Activated naive CD8-positive, alpha-beta T cell (primary cell): ENCODE measurements around the gene TMEM63B.
"Not testable (repeated sequence)": the region's sequence is repeated elsewhere in the genome, so short reads cannot be mapped to it uniquely, and the experiment has no call there.

Experiments used
- H3K27ac Mint-ChIP-seq: one replicate; pipeline ENCODE4 v1.8.0; 2021; ENCODE audit warnings: mixed read lengths
- H3K27me3 Mint-ChIP-seq: one replicate; pipeline ENCODE4 v1.8.0; 2021; ENCODE audit warnings: mixed read lengths
- H3K36me3 Mint-ChIP-seq: one replicate; pipeline ENCODE4 v1.8.0; 2021; ENCODE audit warnings: mixed read lengths
- H3K4me1 Mint-ChIP-seq: one replicate; pipeline ENCODE4 v1.8.0; 2021; ENCODE audit warnings: low read depth, mixed read lengths
- H3K4me3 Mint-ChIP-seq: one replicate; pipeline ENCODE4 v1.8.0; 2021; ENCODE audit warnings: mild to moderate bottlenecking, mixed read lengths
- H3K9me3 Mint-ChIP-seq: one replicate; pipeline ENCODE4 v1.8.0; 2021; ENCODE audit warnings: low read depth, mixed read lengths

The TMEM63B gene

GRCh38 chr6:44193307-44193910 lies 66.1 kb downstream of the TMEM63B start:
- Mint-ChIP-seq H3K4me1 (no peaks in the 10 kb centered on the region), H3K9me3 (no peaks in the 10 kb centered on the region), H3K36me3 (no peaks in the 10 kb centered on the region), H3K27me3 (peaks cover 3% of the 10 kb centered on the region), H3K27ac (no peak overlapping the region), H3K4me3 (no peak overlapping the region)

GRCh38 chr6:44194326-44194725 lies 67.0 kb downstream of the TMEM63B start:
- Mint-ChIP-seq H3K4me3 (no peak overlapping the region), H3K9me3 (no peaks in the 10 kb centered on the region), H3K27me3 (peaks cover 3% of the 10 kb centered on the region), H3K4me1 (no peaks in the 10 kb centered on the region), H3K27ac (no peak overlapping the region), H3K36me3 (no peaks in the 10 kb centered on the region)

- H3K4me3 Mint-ChIP-seq, H3K9me3 Mint-ChIP-seq, H3K27me3 Mint-ChIP-seq, H3K36me3 Mint-ChIP-seq, H3K27ac Mint-ChIP-seq, H3K4me1 Mint-ChIP-seq: not testable (repeated sequence)
Observed at GRCh38 chr6:44196351-44196750, 69.0 kb downstream of the TMEM63B start.

- Mint-ChIP-seq H3K27me3 (peaks cover 1% of the 10 kb centered on the region), H3K27ac (no peak overlapping the region), H3K9me3 (no peaks in the 10 kb centered on the region), H3K4me1 (no peaks in the 10 kb centered on the region), H3K36me3 (no peaks in the 10 kb centered on the region), H3K4me3 (no peak overlapping the region)
Observed at GRCh38 chr6:44198684-44199083, 71.3 kb downstream of the TMEM63B start.

- no peaks in the 10 kb centered on the region for H3K4me1 Mint-ChIP-seq
- H3K36me3 Mint-ChIP-seq, result no peaks in the 10 kb centered on the region
- H3K9me3 Mint-ChIP-seq, result no peaks in the 10 kb centered on the region
- H3K27me3 Mint-ChIP-seq, result peaks cover 1% of the 10 kb centered on the region
- H3K27ac Mint-ChIP-seq, result no peak overlapping the region
- no peak overlapping the region for H3K4me3 Mint-ChIP-seq
Observed at GRCh38 chr6:44199883-44200282, 72.5 kb downstream of the TMEM63B start.

GRCh38 chr6:44201200-44201599 lies 73.8 kb downstream of the TMEM63B start:
- Mint-ChIP-seq H3K27ac (no peak overlapping the region), H3K4me1 (no peaks in the 10 kb centered on the region), H3K27me3 (peaks cover 1% of the 10 kb centered on the region), H3K9me3 (no peaks in the 10 kb centered on the region), H3K4me3 (no peak overlapping the region), H3K36me3 (no peaks in the 10 kb centered on the region)

- Mint-ChIP-seq H3K9me3 (no peaks in the 10 kb centered on the region), H3K27me3 (peaks cover 1% of the 10 kb centered on the region), H3K4me3 (no peak overlapping the region), H3K4me1 (no peaks in the 10 kb centered on the region), H3K36me3 (no peaks in the 10 kb centered on the region), H3K27ac (no peak overlapping the region)
Observed at GRCh38 chr6:44201638-44202303, 74.4 kb downstream of the TMEM63B start.

- Mint-ChIP-seq H3K27ac (no peak overlapping the region), H3K4me1 (no peaks in the 10 kb centered on the region), H3K36me3 (no peaks in the 10 kb centered on the region), H3K4me3 (no peak overlapping the region), H3K9me3 (no peaks in the 10 kb centered on the region), H3K27me3 (peaks cover 1% of the 10 kb centered on the region)
Observed at GRCh38 chr6:44202332-44202971, 75.1 kb downstream of the TMEM63B start.

GRCh38 chr6:44202972-44203750 lies 75.8 kb downstream of the TMEM63B start:
- H3K4me3 Mint-ChIP-seq, result no peak overlapping the region
- H3K9me3 Mint-ChIP-seq, result no peaks in the 10 kb centered on the region
- peaks cover 1% of the 10 kb centered on the region for H3K27me3 Mint-ChIP-seq
- no peak overlapping the region for H3K27ac Mint-ChIP-seq
- no peaks in the 10 kb centered on the region for H3K36me3 Mint-ChIP-seq
- H3K4me1 Mint-ChIP-seq, result no peaks in the 10 kb centered on the region

- Mint-ChIP-seq H3K27me3 (peaks cover 4% of the 10 kb centered on the region), H3K27ac (no peak overlapping the region), H3K36me3 (no peaks in the 10 kb centered on the region), H3K9me3 (no peaks in the 10 kb centered on the region), H3K4me1 (no peaks in the 10 kb centered on the region), H3K4me3 (no peak overlapping the region)
Observed at GRCh38 chr6:44203955-44204354, 76.6 kb downstream of the TMEM63B start.
